Ecto neural progenitor cell (in vitro differentiated cells): ENCODE results near the gene CIT.

Experiments
- DNase-seq: peaks from one replicate; pipeline ENCODE4 v3.0.0-alpha.2; 2018; ENCODE audit warnings: low spot score

Gene CIT

DNA sequence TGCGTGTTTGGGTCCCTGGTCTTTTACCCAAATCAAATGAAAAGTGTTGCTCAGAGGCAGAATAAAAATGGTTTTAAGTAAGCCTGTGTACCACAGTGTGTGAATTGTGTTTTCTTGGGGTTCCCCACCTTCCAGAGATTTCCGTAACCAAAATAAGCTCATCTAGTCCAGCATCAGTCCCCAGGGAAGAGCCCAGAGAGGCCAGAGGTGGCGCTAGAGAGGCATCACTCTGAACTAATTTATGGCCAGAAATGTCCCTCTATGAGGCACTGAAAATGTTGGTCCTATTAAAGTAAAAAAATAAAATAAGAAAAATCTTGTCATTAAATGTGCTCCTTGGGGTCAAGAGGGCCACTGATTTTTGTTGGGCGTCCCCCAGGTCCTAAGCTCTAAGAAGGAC lies 234.1 kb downstream of the CIT start:
- no peak for DNase-seq
